HPDE6-E6E7 (cell line): ENCODE measurements around the gene IL23A.
"Not testable (repeated sequence)": the region's sequence is repeated elsewhere in the genome, so short reads cannot be mapped to it uniquely, and the experiment has no call there.

ENCODE experiments used
- DNase-seq: peaks from one replicate; pipeline ENCODE4 v3.0.0; 2011; ENCODE audit warnings: missing footprints; ENCODE audit errors: extremely low spot score

Gene IL23A

GRCh38 chr12:56338308-56339157 lies at the start of gene IL23A:
Gene IL23A, plus strand, starts transcription at chr12:56338884. Its CDS starts 161 bp downstream, at chr12:56339045.
- DNase-seq: peak; percentile 72

- DNase-seq: no peak
Measured at GRCh38 chr12:56293795-56294194, 44.9 kb upstream of the IL23A start.

- DNase-seq: no peak
Measured at GRCh38 chr12:56296295-56296694, 42.4 kb upstream of the IL23A start.

GRCh38 chr12:56297400-56297799 lies 41.3 kb upstream of the IL23A start:
- DNase-seq: no peak

GRCh38 chr12:56298828-56299227 lies 39.9 kb upstream of the IL23A start:
- DNase-seq: no peak

- DNase-seq: no peak
Measured at GRCh38 chr12:56299308-56299852, 39.3 kb upstream of the IL23A start.

GRCh38 chr12:56299853-56300643 lies 38.6 kb upstream of the IL23A start, which contains the start of gene CS:
Gene CS, minus strand, starts transcription at chr12:56300330. Its CDS starts 129 bp downstream, at chr12:56300201.
- DNase-seq: peak; percentile 96

- no peak for DNase-seq
Measured at GRCh38 chr12:56300644-56301464, 37.8 kb upstream of the IL23A start.

- DNase-seq: no peak
Measured at GRCh38 chr12:56304276-56304675, 34.4 kb upstream of the IL23A start.

- DNase-seq: no peak
Measured at GRCh38 chr12:56304872-56305590, 33.7 kb upstream of the IL23A start.

GRCh38 chr12:56307221-56307965 lies 31.3 kb upstream of the IL23A start:
- no peak for DNase-seq

GRCh38 chr12:56308714-56309113 lies 30.0 kb upstream of the IL23A start:
- no peak for DNase-seq

GRCh38 chr12:56311003-56311402 lies 27.7 kb upstream of the IL23A start:
- DNase-seq: no peak

GRCh38 chr12:56315249-56315621 lies 23.4 kb upstream of the IL23A start:
- DNase-seq: no peak

GRCh38 chr12:56315622-56316473 lies 22.8 kb upstream of the IL23A start, which contains the start of gene CNPY2:
Gene CNPY2, minus strand, starts transcription at chr12:56315988. Its CDS starts 771 bp downstream, at chr12:56315217.
- DNase-seq: peak; percentile 97

GRCh38 chr12:56317675-56318074 lies 21.0 kb upstream of the IL23A start:
- no peak for DNase-seq

- no peak for DNase-seq
Measured at GRCh38 chr12:56321027-56321426, 17.7 kb upstream of the IL23A start.

GRCh38 chr12:56321610-56322009 lies 17.1 kb upstream of the IL23A start:
- not testable (repeated sequence) for DNase-seq

GRCh38 chr12:56324206-56324605 lies 14.5 kb upstream of the IL23A start:
- no peak for DNase-seq
